HG03558 (cell line): ENCODE measurements around the gene SDK2.

ENCODE experiments used
- ATAC-seq: cut with Tn5 transposase; IDR thresholded peaks from one replicate; pipeline ENCODE4 v1.9.1; 2021; ENCODE audit warnings: moderate number of reproducible peaks; ENCODE audit not compliant: unreplicated experiment; ENCODE audit errors: extremely low read depth

SDK2 gene

DNA sequence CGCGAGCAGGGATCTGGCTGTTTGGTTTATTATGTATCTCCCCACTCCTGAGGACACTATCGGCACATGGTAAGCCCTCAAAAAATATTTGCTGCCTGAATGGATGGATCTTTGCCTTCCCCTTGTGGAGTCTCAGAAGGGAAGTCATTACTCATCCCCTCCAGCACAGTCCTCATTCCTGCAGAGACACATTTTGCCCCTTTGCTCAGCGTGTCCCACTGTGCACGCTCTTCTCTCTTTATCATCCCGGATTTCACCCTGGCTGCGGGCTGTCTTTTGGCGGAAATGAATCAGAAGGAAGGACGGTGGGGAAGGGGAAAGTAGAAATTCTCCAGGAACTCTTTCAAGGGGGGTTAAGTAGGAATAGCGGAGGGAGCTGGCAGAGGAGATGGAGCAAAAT, 207.3 kb downstream of the SDK2 start:
- ATAC-seq: no peak

DNA sequence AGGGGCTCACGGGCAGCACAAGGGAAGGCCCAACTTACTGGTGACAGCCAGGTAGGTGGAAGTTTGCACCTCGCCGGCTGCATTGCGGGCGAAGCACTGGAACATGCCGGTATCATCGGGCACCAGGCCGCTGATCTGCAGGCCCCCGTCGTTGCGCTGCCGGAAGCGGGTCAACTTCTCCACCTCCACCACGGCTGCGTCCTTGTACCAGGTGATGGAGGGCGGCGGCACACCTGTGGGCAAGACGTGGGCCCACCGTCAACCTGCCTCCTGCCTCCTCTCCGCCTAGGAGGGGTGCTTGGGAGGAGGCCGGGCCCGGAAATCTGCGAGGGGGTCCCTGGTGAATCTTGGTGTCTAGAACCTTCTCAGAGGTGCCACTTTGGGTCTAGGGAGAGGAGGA, 208.8 kb downstream of the SDK2 start:
- ATAC-seq: no peak

DNA sequence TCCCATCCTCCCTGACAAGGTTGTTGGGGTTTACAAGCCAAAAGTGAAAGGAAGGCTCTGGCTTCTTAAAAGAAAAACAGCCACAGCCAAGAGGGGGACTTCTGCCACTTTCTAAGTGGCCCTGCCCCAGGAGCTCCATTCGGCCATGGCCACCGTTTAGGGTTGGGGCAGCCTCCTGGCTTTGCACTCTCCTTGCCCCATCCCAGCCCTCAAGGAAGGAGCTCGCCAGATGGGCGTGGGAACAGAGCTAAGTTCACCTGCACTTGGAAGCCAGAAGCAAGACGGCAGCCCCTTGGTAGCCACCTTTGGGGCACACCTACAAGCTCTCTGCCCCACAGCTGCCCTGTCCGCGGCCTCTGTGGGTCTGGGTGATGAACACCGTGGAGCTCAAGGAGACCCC, 210.1 kb downstream of the SDK2 start:
- ATAC-seq: no peak

DNA sequence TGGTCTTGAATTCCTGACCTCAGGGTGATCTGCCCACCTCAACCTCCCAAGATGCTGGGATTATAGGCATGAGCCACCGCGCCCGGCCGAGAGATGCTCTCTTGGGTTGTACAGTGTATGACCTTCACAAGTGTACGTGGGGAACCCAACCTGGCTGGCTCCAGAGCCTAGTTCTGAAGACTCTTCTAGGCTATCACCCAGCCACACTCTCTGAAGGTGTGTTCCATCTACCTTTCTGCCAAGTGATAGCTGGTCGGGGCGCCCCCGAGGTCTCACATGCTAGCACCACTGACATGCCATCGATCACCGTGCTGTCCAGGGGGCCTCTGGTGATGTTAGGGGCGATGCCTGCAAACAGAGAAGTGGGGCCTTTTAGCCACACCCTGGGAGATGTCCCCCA, 210.7 kb downstream of the SDK2 start:
- no peak for ATAC-seq

DNA sequence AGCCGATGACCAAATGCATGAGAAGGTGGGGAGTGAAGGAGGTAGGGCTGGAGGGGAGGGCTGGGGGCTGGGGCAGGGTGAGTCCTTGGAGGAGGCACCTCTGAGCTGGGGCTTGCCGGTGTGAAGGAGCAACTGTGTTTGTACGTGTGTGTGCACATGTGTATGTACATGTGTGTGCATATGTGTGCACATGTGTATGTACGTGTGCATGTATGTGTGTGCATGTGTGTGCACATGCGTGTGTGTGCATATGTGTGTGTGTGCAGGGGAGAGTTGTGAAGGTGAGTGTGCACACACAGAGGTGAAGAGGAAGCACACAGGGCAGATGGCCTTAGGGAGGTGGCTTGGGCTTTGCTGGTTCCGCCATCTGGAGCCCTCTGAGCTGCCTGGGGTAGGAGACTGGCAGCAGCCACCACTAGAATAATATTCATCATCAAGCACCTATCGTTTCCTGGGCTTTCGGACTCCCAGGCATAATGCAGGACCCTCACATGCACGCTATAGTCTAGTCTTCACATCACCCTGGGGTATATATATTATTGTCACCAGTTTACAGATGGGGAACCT, 211.5 kb downstream of the SDK2 start:
- no peak for ATAC-seq

DNA sequence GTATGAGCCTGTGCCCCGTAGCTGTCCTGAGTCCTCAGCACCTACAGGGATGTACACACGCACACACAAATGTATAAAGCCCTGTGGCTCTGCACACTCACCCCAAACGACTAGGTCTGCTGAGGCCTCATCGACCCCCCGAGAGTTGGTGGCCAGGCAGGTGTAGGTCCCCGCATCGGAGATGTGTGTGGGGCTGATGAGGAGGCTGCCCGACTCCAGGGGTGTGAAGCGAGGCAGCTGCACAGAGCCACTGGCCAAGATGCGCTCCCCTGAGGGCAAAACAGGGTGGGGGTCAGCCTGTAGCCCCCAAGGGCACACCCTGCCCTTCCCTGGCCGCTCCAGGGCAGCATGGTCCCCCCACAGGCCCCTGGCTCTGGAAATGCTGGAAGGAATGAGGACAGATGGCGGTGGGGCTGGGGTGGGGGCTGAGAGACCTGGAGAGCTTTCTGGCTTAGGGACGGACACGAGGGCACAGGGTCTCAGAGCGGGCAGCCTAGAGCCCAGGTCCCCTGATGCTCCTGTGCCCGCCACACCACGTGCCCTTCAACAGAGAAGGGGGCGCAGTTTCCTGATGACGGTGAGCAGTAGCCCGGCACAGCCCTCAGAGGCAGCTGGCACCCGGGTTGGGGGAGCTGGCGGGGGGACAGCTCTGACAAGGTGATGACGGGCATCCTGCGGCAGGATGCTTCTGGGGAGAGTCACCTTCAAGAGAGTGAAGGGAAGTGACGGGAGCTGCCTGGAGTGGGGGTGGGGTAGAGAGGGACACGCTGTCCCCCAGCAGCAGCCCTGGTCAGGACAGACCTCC, 212.6 kb downstream of the SDK2 start:
- no peak for ATAC-seq

DNA sequence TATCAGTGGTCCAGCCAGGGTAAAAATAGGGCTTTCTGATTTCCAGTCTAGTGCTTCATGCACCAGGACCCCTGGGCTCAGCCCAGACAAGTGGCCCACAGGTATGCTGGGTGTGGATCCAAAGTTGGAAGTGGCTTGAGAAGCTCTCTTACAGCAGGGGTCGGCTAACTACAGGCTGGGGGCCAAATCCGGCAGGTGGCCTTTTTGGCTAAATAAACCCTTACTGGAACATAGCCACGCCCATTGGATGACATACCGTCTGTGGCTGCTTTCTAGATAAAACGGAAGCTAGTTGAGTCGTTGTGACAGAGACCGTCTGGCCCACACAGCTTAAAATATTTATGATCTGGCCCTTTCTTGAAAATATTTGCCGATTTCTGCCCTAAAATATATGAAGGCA, 213.4 kb downstream of the SDK2 start:
- no peak for ATAC-seq

DNA sequence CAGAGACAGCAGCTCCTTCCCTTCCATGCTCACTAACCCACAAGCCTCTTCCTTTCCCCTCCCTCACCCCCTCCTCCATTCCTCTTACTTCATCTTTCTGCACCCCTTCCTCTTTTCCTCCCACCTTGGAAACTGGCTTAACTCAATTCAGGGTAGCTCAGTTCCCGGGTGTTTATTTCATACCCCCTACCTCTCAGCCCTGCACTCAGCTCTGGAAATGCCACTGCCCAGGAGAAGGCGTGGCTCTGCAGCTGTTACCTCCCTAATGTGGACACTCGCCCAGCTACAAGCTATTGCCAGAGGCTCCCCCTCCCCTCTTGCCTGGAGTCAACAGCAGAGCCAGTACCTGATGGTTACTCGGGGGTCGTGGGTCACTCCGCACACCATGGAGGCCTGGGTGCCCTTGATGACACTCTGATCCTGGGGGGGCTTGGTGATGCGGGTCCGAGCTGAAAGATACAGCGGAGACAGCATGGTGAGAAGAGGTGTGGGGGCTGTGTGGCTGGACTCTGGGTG, 214.0 kb downstream of the SDK2 start:
- ATAC-seq: no peak

DNA sequence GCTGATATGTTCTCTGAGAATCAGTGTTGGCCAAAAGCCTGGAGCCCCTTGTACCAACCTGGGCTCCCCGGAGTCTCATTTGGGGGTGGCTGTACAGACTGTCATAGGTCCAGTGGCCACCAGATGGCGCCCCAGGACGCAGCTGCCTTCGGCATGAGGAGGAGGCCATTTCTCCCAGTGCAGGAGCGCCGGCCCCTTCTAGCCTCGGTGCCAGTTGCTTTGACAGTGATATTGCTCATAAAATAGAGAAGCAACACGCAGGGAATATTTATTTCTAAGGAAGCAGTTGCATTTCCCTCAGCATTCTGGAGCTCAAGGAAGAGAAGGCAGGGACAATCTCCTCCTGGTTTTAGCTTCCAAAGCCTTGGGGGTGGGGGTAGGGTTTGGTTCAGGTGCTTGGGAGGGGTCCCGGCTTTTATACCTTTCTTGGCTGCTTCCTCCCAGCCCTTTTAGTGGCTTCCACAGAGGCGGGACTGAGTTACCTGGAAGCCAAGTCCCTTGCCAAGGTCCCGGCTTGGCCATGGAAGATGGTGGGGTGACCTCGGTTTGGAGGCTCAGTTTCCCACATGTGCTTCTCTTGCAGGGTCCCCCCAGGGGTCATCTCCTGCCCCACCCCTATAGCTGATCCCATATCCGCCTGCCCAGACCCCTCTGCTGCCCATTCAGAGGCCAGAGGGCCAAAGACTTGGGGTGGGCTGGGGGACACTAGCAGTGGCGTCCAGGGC, 214.6 kb downstream of the SDK2 start:
- no peak for ATAC-seq

DNA sequence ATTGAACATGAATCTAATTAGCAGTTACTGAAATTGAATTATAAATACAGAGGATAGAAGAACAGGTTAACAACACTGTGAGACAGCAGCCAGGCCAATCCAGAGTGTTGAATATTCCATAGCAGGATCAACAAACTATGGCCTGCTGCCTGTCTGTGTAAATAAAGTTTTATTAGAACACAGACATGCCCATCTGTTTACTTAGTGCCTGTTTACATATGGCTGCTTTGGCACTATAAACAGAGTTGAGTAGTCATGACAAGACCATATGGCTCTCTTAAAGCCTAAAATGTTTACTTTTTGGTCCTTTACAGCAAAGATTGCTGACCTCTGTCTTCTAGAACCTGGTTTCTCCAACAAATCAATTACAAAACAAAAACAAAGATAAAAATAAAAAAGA, 217.0 kb downstream of the SDK2 start:
- ATAC-seq: no peak

DNA sequence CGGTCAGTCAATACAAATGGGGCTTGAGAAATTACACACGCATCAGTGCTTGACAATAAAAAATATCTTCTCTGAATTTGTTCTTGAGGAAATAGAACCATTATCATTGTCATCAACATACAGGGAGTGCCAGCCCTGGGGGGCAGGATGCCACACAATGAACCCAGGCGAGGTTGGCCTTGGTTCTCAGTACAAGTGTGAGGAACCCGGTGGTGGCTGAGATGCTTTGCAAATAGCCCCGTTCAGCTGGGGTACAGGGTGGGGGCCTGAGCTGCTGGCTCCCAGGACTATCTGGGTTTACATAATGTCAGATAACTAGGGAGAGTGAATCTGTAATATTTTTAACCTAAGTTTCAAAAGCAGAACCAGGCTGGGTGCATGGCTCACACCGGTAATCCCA, 219.7 kb downstream of the SDK2 start:
- no peak for ATAC-seq

DNA sequence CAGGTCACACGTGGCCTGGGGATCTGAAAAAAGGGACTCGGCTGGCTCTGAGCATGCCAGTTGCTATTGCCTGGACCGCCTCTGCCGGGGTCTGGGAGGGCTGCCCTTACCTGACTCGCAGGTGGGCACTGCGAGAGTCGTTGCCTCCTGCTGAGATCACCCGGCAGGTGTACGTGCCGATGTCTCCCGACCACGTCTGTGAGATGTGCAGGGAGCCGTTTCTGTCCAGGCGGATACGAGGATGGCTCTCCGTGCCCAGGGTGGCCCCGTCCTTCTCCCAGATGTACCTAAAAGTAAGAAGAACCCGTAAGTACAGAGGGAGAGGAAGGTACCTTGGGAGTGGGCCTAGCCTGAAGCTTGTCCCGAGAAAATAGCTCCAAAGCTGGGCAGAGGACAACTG, 220.4 kb downstream of the SDK2 start:
- no peak for ATAC-seq

DNA sequence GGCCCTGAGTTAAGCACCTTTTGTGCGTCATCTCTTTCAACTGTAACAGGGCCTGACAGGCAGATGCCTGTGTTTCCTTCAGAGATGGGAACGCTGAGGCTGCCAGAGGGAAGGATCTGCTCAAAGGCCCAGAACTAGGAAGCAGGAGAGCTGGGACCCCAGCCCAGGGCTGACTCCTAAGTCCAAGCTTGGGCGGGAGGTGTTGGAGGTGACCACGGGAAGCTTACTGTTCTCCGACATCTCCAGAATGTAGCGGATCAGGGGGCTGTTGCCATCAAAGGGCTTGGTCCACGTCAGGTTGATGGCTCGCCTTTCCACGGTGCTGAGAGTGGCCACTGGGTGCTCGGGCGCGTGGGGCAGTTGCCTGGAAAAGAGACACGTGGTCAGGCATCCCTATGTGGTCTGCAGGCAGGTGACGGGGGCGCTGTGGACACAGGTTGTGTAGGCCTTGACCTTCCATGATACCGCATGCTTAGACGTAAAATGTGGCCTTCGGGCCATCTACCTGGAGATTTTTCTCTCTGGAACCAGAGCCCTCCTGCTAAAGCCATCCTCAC, 221.0 kb downstream of the SDK2 start:
- ATAC-seq: no peak

DNA sequence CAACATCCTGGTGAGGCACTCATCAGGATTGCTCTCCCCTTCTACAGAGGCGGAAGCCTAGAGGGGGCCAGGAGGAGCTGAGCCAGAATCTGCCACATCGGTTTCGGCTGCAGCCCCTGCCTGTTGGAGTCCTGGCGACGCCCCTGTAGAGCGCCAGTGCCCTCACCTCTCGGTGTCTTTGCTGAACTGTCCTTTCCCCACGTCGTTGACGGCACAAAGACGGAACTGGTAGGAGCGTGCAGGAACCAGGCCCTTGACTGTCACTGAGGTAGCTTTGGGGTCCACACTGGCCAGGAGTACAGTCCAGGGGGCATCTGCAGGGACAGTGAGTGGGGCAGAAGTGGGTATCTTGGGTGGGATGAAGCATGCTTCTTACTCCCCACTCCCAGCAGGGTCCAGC, 222.1 kb downstream of the SDK2 start:
- no peak for ATAC-seq

DNA sequence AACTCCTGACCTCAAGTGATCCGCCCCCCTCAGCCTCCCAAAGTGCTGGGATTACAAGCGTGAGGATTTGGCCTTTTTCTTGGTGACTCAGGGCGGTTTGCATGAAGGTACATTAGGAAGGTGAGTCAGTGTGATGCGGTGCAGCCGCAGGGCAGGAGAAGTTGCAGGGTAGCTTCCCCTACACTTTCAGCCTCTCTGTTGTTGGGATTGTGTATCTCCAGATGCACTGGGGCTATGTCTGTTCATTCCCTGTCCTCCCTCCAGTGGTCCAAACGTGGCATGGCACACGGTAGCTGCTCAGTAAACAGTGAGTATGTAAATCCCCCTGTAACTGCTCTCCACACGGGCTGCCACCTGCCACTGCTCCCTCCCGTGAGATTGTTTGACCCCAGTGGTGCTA, 223.3 kb downstream of the SDK2 start:
- ATAC-seq: no peak

DNA sequence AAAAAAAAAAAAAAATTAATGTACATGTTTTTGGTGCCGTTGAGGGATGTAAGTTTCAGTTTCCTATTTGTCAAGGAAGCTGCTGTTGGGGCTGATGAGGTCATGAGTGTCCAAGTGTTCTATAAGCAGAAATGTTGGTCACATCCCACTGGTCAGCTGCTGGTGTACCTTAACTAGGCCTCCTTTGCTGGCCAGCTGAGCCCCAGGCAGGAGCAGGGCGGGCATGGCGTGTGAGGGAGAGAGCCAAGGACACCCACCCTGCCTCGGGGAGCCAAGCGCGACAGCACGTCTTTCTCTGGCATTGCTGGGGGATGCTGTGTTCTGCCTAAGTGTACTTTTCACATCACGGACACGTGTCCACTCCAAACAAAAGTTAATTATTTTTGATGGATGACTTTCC, 224.4 kb downstream of the SDK2 start:
- no peak for ATAC-seq

DNA sequence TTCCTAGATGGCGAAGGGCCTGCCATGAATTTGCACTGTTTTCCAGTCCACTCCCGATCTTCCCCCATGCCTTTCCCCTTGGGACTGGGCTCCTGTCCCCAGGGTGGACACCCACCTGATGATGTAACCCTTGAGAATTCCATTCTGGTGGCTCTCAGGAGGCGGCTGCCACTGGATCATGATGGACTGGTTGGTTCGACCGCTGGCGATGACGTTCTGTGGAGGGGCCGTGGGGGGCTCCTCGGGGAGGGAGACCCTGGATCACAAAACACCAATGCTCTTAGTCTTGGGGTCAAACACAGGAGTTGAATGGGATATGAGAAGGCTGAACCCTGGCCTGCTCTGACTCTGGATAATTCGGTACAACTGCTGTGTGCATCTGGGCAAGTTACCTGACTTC, 225.2 kb downstream of the SDK2 start:
- ATAC-seq: no peak

DNA sequence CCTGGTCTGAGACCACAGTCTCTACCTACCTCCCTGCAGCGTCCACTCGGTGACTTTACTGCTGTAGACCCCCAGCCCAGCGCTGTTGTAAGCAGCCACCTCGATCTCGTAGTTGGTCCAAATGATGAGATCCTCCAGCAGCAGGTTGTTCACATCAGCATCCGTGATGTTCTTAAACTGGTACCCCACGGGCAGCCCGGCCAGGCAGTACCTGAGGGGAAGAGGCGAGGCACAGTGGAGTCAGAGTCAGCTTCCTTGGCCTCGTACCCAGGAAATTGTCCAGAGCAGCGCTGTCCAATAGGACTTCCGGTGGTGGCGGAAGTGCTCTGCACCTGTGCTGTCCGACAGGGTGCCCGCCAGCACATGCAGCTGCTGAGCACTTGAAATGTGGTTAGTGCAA, 228.5 kb downstream of the SDK2 start:
- no peak for ATAC-seq

DNA sequence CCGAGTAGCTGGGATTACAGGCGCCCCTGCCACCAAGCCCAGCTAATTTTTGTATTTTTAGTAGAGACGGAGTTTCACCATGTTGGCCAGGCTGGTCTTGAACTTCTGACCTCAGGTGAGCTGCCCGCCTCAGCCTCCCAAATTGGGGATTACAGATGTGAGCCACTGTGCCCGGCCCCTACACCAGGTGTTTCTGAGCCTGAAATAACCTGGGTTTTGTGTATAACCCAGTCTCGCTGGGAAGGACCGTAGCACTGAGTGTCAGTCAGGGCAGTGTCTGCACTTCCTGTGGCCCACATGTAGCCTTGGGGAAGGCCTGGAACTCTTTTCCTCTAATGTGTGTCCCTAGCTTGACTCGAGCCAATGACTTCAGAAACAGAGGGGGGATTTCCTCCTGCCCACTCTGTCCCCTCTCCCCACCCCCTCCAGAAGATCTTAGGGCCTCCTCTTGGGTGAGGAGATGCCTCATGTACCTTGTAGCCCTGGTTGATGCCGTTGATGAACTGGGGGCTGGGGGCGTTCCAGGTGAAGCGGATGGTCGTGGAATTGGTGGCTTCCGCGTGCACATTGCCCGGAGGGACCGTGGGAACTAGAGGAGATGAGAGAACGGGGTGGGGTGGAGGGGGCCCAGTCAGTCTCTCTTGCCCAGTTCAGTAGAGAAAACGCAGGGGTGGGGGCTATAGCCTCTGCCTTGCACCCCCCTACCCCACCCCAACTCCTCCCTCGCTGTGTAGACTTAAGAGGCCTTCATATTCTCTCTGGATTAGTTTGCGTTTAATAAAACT, 229.9 kb downstream of the SDK2 start:
- ATAC-seq: no peak

DNA sequence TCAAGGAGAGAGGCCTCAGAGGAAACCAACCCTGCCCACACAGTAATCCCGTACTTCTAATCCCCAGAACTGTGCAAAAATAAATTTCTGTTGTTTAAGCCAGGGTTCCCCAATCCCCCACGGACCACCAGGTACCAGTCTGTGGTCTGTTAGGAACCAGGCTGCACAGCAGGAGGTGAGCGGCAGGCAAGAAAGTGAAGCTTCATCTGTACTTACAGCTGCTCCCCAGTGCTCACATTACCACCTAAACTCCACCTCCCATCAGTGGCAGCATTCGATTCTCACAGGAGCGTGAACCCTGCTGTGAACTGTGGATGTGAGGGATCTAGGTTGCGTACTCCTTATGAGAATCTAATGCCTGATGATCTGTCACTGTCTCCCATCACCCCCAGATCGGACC, 231.3 kb downstream of the SDK2 start:
- no peak for ATAC-seq
